K562 (cell line): ENCODE data around the gene SLC39A13. TPM values are rescaled to one million over a fixed set of nuclear protein-coding genes. Genes with fewer than 3 reads are reported as not detected.

Source experiments
- ATAC-seq: fragments of 200-7000 bp; cut with Tn5 transposase; 3 replicates; pipeline ENCODE4 v1.9.1; 2020; ENCODE audit warnings: moderate library complexity
- BruUV-seq: library from RNA; stranded (reverse); fragments of 400-500 nt; replicated peaks from 2 replicates; lab custom pipeline; 2021; lab: Mats Ljungman, UMichigan
- CTCF ChIA-PET: fragments of 300-600 bp; formaldehyde crosslinking; extraction: SDS; loops from one replicate; lab custom pipeline; 2021; ENCODE audit warnings: low intra/inter-chr PET ratio; lab: Yijun Ruan, JAX
- POLR2A ChIA-PET: fragments of 300-600, 350-650 bp; sonication (Branson Sonifier 250); formaldehyde crosslinking; extraction: SDS; loops from one replicate; lab custom pipeline; 2021; ENCODE audit warnings: antibody characterized with exemption, inconsistent platforms; lab: Yijun Ruan, JAX
- DNase-seq, 4 experiments: peaks; one replicate each; pipeline versions ENCODE4 v3.0.0 to v3.0.0-alpha.2; 2011 to 2018; ENCODE audit warnings: low spot score in 3 of 4, mixed read lengths in 3 of 4; ENCODE audit errors: extremely low read depth in 1 of 4
- FAIRE-seq: peaks from 2 replicates; lab custom pipeline; 2011; peaks lifted over from hg19 to GRCh38; lab: Jason Lieb, UNC
- H2AFZ ChIP-seq: 2 replicates; pipeline ENCODE4 v1.6.0; 2011; ENCODE audit warnings: low read depth, low read length, control low read depth, inconsistent platforms
- H3K27ac ChIP-seq: fragments of 200-600 bp; 3 replicates; pipeline ENCODE4 v1.8.0; 2011; ENCODE audit warnings: low read depth, mild to moderate bottlenecking, control low read depth, inconsistent platforms, low read length, moderate library complexity, mixed read lengths; ENCODE audit errors: extremely low read depth
- H3K27me3 ChIP-seq, 2 experiments: fragments of 300-600 bp in 1 of 2; 2 replicates in 1 of 2; 3 replicates in 1 of 2; pipeline versions ENCODE4 v1.6.0 to v1.8.0; 2011; ENCODE audit warnings: inconsistent platforms in 2 of 2, low read length in 2 of 2, mild to moderate bottlenecking in 1 of 2, mixed read lengths in 1 of 2, moderate library complexity in 1 of 2; ENCODE audit not compliant: control insufficient read depth in 2 of 2, insufficient read depth in 2 of 2
- H3K36me3 ChIP-seq: fragments of 300-600 bp; 3 replicates; pipeline ENCODE4 v1.8.0; 2011; ENCODE audit warnings: mild to moderate bottlenecking, low read length, inconsistent platforms; ENCODE audit not compliant: control insufficient read depth, insufficient read depth
- H3K4me1 ChIP-seq, 2 experiments: fragments of 200-600 bp in 1 of 2; replicated peaks in 1 of 2; 2 replicates in 1 of 2; 3 replicates in 1 of 2; pipeline versions ENCODE4 v1.5.1 to v1.8.0; 2011; ENCODE audit warnings: inconsistent platforms in 2 of 2, low read length in 2 of 2, mild to moderate bottlenecking in 1 of 2, mixed read lengths in 1 of 2, moderate library complexity in 1 of 2; ENCODE audit not compliant: control insufficient read depth in 2 of 2, insufficient read depth in 2 of 2
- H3K4me2 ChIP-seq: 2 replicates; pipeline ENCODE4 v1.6.1; 2011; ENCODE audit warnings: low read length, control low read depth, inconsistent platforms, mixed read lengths; ENCODE audit not compliant: insufficient read depth
- H3K4me3 ChIP-seq: fragments of 200-600 bp; sonication (generic), shearing (Covaris generic); 2 replicates; pipeline ENCODE4 v1.5.1; 2016; ENCODE audit warnings: control low read depth, inconsistent platforms
- H3K79me2 ChIP-seq: fragments of 200-600 bp; 3 replicates; pipeline ENCODE4 v1.8.0; 2011; ENCODE audit warnings: low read length, inconsistent platforms; ENCODE audit not compliant: control insufficient read depth, insufficient read depth
- H3K9ac ChIP-seq, 2 experiments: 2 replicates each; pipeline versions ENCODE4 v1.6.0 to v1.6.1; 2011; ENCODE audit warnings: low read depth in 2 of 2, low read length in 2 of 2, control low read depth in 1 of 2, inconsistent platforms in 1 of 2, mild to moderate bottlenecking in 1 of 2, mixed read lengths in 1 of 2; ENCODE audit not compliant: insufficient read depth in 1 of 2
- H3K9me1 ChIP-seq: one replicate; pipeline ENCODE4 v1.6.0; 2011; ENCODE audit warnings: inconsistent platforms, mild to moderate bottlenecking, low read length, moderate library complexity; ENCODE audit not compliant: control insufficient read depth, insufficient read depth
- H3K9me3 ChIP-seq: replicated peaks from 2 replicates; pipeline ENCODE4 v1.5.1; 2011; ENCODE audit warnings: low read depth, low read length, inconsistent platforms; ENCODE audit not compliant: control insufficient read depth, insufficient read depth
- H4K20me1 ChIP-seq: replicated peaks from 2 replicates; pipeline ENCODE4 v1.6.1; 2011; ENCODE audit warnings: low read length, inconsistent platforms, mixed read lengths; ENCODE audit not compliant: control insufficient read depth, insufficient read depth
- C11orf30 ChIP-seq: fragments of 450-650 bp; IDR thresholded peaks from 2 replicates; pipeline ENCODE4 v1.6.1; 2016; ENCODE audit warnings: low read depth, mild to moderate bottlenecking
- FIP1L1 ChIP-seq: fragments of 200-400 bp; formaldehyde crosslinking; IDR thresholded peaks from 2 replicates; pipeline ENCODE4 v1.6.1; 2018; ENCODE audit warnings: mild to moderate bottlenecking, low read depth, low read length; ENCODE audit not compliant: poor library complexity, severe bottlenecking
- HCFC1 ChIP-seq: IDR thresholded peaks from 2 replicates; pipeline ENCODE4 v1.6.1; 2012; ENCODE audit warnings: low read depth, low read length, improper control_type of control experiment
- HDGF ChIP-seq: fragments of 450-650 bp; IDR thresholded peaks from 2 replicates; pipeline ENCODE4 v1.6.1; 2016
- MCM3 ChIP-seq: fragments of 450-650 bp; IDR thresholded peaks from 2 replicates; pipeline ENCODE4 v1.6.1; 2016
- POLR2AphosphoS5 ChIP-seq: IDR thresholded peaks from 2 replicates; pipeline ENCODE4 v1.6.1; 2011; ENCODE audit warnings: mild to moderate bottlenecking, low read depth, low read length, moderate library complexity; ENCODE audit not compliant: control insufficient read depth, insufficient read depth
- SAFB2 ChIP-seq: fragments of 200-400 bp; formaldehyde crosslinking; IDR thresholded peaks from 2 replicates; pipeline ENCODE4 v1.6.1; 2018; ENCODE audit warnings: borderline replicate concordance, low read length, low read depth, moderate library complexity; ENCODE audit not compliant: severe bottlenecking
- STAG1 ChIP-seq: sonication (generic); formaldehyde crosslinking; IDR thresholded peaks from 2 replicates; pipeline ENCODE4 v1.5.0; 2020; ENCODE audit warnings: missing genetic modification reagents, borderline replicate concordance
- STAT5A ChIP-seq: IDR thresholded peaks from 2 replicates; pipeline ENCODE4 v1.6.1; 2012; ENCODE audit warnings: low read length, inconsistent platforms, borderline replicate concordance
- TBL1XR1 ChIP-seq, 2 experiments: IDR thresholded peaks; 2 replicates each; pipeline ENCODE4 v1.6.1; 2012; ENCODE audit warnings: improper control_type of control experiment in 2 of 2, low read length in 2 of 2, mild to moderate bottlenecking in 1 of 2
- ZNF124 ChIP-seq: sonication (generic); formaldehyde crosslinking; IDR thresholded peaks from 2 replicates; pipeline ENCODE4 v1.8.1; 2022; ENCODE audit warnings: missing genetic modification reagents
- ZNF175 ChIP-seq: fragments of 200-800 bp; sonication (Bioruptor generic); IDR thresholded peaks from 2 replicates; pipeline ENCODE4 v1.6.1; 2016; ENCODE audit warnings: low read depth, mild to moderate bottlenecking, missing genetic modification characterization, missing compliant biosample characterization
- ZNF217 ChIP-seq: sonication (generic); formaldehyde crosslinking; IDR thresholded peaks from 2 replicates; pipeline ENCODE4 v1.8.0; 2022; ENCODE audit warnings: mild to moderate bottlenecking, missing genetic modification reagents
- WGBS: fragments of 100-300 bp; shearing (Covaris generic); methylation state at CpG from one replicate; pipeline ENCODE4 v1.1.6; 2016; ENCODE audit warnings: low coverage, mixed read lengths; ENCODE audit not compliant: insufficient coverage; ENCODE audit errors: missing lambda C conversion rate; 5-methylcytosine and 5-hydroxymethylcytosine counted together
- in situ Hi-C: fragments of 300-500 bp; cut with MboI; formaldehyde crosslinking; loops from 4 replicates; pipeline ENCODE4 v1.15.0; 2018; ENCODE audit warnings: inconsistent platforms, mixed read lengths
- intact Hi-C: fragments of 100-400 bp; cut with micrococcal nuclease; formaldehyde crosslinking; loops from 2 replicates; pipeline ENCODE4 v1.14.2; 2022
- polyA plus RNA-seq, 8 experiments: library from polyadenylated mRNA; depleted of rRNA in 4 of 8; stranded (reverse) in 5 of 8; unstranded in 3 of 8; fragments of >200 nt; fragmentation: Nextera tagmentation in 2 of 8; fragmentation: Illumina TruSeq in 1 of 8; extraction: Ambion mirVana in 2 of 8; extraction: Trizol in 1 of 8; gene quantifications; 2 replicates each; pipeline versions ENCODE4 v1.2.1 to v1.2.3, GENCODE V29; 2011 to 2014; ENCODE audit warnings: inconsistent platforms in 1 of 8, missing spikeins in 1 of 8
- total RNA-seq, 7 experiments: library from RNA; depleted of rRNA in 6 of 7; stranded (reverse); fragments of >200 nt in 6 of 7; fragmentation: Illumina TruSeq in 2 of 7; extraction: Trizol in 2 of 7; gene quantifications; 2 replicates each; pipeline versions ENCODE4 v1.2.1 to v1.2.3, GENCODE V29; 2011 to 2021; ENCODE audit warnings: low replicate concordance in 1 of 7
- TF ChIP-seq, protein P1 (sequence below): sonication (generic); formaldehyde crosslinking; IDR thresholded peaks from 2 replicates; pipeline ENCODE4 v1.8.0; 2022; ENCODE audit warnings: mild to moderate bottlenecking, missing genetic modification reagents
- TF ChIP-seq, protein P2 (sequence below): sonication (generic); formaldehyde crosslinking; IDR thresholded peaks from 2 replicates; pipeline ENCODE4 v1.8.0; 2022; ENCODE audit warnings: mild to moderate bottlenecking, missing genetic modification reagents
- TF ChIP-seq, protein P3 (sequence below): fragments of 250-450 bp; sonication (Bioruptor Pico); IDR thresholded peaks from 2 replicates; pipeline ENCODE4 v1.5.1; 2021; ENCODE audit warnings: mild to moderate bottlenecking
- TF ChIP-seq, protein P4 (sequence below): fragments of 450-650 bp; formaldehyde crosslinking; IDR thresholded peaks from 2 replicates; pipeline ENCODE4 v1.4.0; 2020; ENCODE audit warnings: mild to moderate bottlenecking, mixed read lengths

Gene SLC39A13
- total and polyA plus RNA-seq, 9 of the 15 experiments (the other 6 are each of a cell fraction or from before 2014, with no cell fraction given), result 0.17 to 15.9 (median 3.2) TPM

DNA sequence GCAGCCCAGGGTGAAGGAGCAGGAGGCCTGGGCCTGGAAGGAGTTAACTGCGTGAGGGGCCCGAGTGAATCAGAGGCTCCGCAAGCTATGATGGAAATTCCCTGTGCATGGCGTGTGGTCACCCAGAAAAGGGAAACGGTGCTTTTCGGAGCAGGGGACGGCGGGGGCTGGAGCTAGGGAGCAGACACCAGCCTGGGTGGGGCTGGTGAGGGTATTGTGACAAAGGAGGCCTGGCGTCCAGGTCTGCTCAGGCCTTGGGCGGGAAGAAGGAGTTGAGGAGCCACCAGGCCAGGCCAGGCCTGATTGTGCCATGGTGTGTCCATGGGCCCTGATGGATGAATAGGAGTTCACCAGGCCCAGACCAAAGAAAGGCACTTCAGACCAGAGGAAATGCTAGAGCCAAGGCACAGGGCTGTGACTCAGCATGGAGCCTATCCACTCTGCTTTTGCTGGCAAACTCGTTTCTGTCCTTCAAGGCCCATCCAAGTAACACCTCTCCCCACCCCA, 17.3 kb upstream of the SLC39A13 start:
- Histone ChIP-seq H2AFZ (peak overlapping the region; percentile 82), H3K9ac (peak overlapping the region; percentile 39 to 77; a peak in 3 of 4 replicates), H3K36me3 (no peaks in the 10 kb centered on the region), H3K79me2 (no peaks in the 10 kb centered on the region), H3K4me2 (no peak overlapping the region), H4K20me1 (no peaks in the 10 kb centered on the region), H3K27me3 (no peaks in the 10 kb centered on the region), H3K4me1 (peaks cover 40 to 73% of the 10 kb centered on the region in 2 experiments), H3K9me3 (no peaks in the 10 kb centered on the region), H3K27ac (peak overlapping the region; percentile 50; the same call in 2 of the 3 replicates), H3K4me3 (no peak overlapping the region), H3K9me1 (no peaks in the 10 kb centered on the region)
- CTCF ChIA-PET, result no interaction called here
- 79% methylated on average over 11 of the region's 11 CpGs for WGBS
- intact Hi-C loops (no loop called here), in situ Hi-C loops (no loop called here)
- POLR2A ChIA-PET, result interaction anchor here (0.5 to 1.2 kb wide), 5 partner anchors 11 to 224 kb away, joined by 3 to 7 read pairs (median 5); partner anchors contain the start of gene SPI1
- FAIRE-seq, result peak; percentile 6
- BruUV-seq, result no TSS peak
- DNase-seq, result no peak
- ATAC-seq, result no peak
- TF ChIP-seq TBL1XR1 (IDR thresholded peaks at IDR 0.05; ENCODE audit: low read length in 2 of 2) (no peak), FIP1L1 (no peak), MCM3 (no peak), HDGF (no peak), POLR2AphosphoS5 (no peak), ZNF217 (CRISPR knock-in tag) (no peak), HCFC1 (no peak), ZNF175 (CRISPR knock-in tag) (no peak), STAT5A (no peak), ZNF124 (CRISPR knock-in tag) (no peak), SAFB2 (no peak), STAG1 (CRISPR knock-in tag) (no peak), C11orf30 (0 out of 2 replicates have a peak, but pooled peaks have one; percentile 16)
- TF ChIP-seq, protein P1, sequence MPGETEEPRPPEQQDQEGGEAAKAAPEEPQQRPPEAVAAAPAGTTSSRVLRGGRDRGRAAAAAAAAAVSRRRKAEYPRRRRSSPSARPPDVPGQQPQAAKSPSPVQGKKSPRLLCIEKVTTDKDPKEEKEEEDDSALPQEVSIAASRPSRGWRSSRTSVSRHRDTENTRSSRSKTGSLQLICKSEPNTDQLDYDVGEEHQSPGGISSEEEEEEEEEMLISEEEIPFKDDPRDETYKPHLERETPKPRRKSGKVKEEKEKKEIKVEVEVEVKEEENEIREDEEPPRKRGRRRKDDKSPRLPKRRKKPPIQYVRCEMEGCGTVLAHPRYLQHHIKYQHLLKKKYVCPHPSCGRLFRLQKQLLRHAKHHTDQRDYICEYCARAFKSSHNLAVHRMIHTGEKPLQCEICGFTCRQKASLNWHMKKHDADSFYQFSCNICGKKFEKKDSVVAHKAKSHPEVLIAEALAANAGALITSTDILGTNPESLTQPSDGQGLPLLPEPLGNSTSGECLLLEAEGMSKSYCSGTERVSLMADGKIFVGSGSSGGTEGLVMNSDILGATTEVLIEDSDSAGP (CRISPR knock-in tag), result no peak
- TF ChIP-seq, protein P2, sequence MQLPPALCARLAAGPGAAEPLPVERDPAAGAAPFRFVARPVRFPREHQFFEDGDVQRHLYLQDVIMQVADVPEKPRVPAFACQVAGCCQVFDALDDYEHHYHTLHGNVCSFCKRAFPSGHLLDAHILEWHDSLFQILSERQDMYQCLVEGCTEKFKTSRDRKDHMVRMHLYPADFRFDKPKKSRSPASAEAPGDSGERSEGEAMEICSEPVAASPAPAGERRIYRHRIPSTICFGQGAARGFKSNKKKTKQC (CRISPR knock-in tag), result no peak
- TF ChIP-seq, protein P3, sequence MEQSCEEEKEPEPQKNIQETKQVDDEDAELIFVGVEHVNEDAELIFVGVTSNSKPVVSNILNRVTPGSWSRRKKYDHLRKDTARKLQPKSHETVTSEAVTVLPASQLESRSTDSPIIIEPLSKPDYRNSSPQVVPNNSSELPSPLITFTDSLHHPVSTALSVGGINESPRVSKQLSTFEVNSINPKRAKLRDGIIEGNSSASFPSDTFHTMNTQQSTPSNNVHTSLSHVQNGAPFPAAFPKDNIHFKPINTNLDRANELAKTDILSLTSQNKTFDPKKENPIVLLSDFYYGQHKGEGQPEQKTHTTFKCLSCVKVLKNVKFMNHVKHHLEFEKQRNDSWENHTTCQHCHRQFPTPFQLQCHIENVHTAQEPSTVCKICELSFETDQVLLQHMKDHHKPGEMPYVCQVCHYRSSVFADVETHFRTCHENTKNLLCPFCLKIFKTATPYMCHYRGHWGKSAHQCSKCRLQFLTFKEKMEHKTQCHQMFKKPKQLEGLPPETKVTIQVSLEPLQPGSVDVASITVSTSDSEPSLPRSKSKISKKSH (CRISPR knock-in tag), result no peak
- TF ChIP-seq, protein P4, sequence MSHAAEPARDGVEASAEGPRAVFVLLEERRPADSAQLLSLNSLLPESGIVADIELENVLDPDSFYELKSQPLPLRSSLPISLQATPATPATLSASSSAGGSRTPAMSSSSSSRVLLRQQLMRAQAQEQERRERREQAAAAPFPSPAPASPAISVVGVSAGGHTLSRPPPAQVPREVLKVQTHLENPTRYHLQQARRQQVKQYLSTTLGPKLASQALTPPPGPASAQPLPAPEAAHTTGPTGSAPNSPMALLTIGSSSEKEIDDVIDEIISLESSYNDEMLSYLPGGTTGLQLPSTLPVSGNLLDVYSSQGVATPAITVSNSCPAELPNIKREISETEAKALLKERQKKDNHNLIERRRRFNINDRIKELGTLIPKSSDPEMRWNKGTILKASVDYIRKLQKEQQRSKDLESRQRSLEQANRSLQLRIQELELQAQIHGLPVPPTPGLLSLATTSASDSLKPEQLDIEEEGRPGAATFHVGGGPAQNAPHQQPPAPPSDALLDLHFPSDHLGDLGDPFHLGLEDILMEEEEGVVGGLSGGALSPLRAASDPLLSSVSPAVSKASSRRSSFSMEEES (CRISPR knock-in tag), result no peak
